HepG2 (cell line): ENCODE results near the gene ZMIZ1. TPM values are rescaled to one million over a fixed set of nuclear protein-coding genes. Genes with fewer than 3 reads are reported as not detected.

Source experiments
- FOSL2 ChIP-seq: sonication (generic); formaldehyde crosslinking; IDR thresholded peaks from 2 replicates; pipeline ENCODE4 v1.4.0; 2020; ENCODE audit warnings: missing genetic modification reagents
- GMEB2 ChIP-seq: IDR thresholded peaks from 2 replicates; pipeline ENCODE4 v1.6.1; 2016; ENCODE audit warnings: missing biosample characterization, missing genetic modification reagents, low read depth
- HDAC2 ChIP-seq: sonication (generic); formaldehyde crosslinking; IDR thresholded peaks from 2 replicates; pipeline ENCODE4 v1.4.0; 2020; ENCODE audit warnings: missing genetic modification reagents
- MXD3 ChIP-seq: IDR thresholded peaks from 2 replicates; pipeline ENCODE4 v1.6.1; 2016; ENCODE audit warnings: mild to moderate bottlenecking, missing biosample characterization, missing genetic modification reagents
- SIN3A ChIP-seq: IDR thresholded peaks from 2 replicates; pipeline ENCODE4 v1.6.1; 2011; ENCODE audit warnings: low read depth, mild to moderate bottlenecking, control low read depth, low read length, borderline replicate concordance
- ZBTB10 ChIP-seq: sonication (generic); formaldehyde crosslinking; IDR thresholded peaks from 2 replicates; pipeline ENCODE4 v1.4.0; 2020; ENCODE audit warnings: missing genetic modification reagents, borderline replicate concordance
- ZNF12 ChIP-seq: sonication (generic); formaldehyde crosslinking; IDR thresholded peaks from 2 replicates; pipeline ENCODE4 v1.5.0; 2020; ENCODE audit warnings: missing genetic modification reagents
- ZNF18 ChIP-seq: sonication (generic); formaldehyde crosslinking; IDR thresholded peaks from 2 replicates; pipeline ENCODE4 v1.8.0; 2022; ENCODE audit warnings: mild to moderate bottlenecking, missing genetic modification reagents; ENCODE audit not compliant: insufficient replicate concordance
- ZNF253 ChIP-seq: sonication (generic); formaldehyde crosslinking; IDR thresholded peaks from 2 replicates; pipeline ENCODE4 v1.8.0; 2022; ENCODE audit warnings: mild to moderate bottlenecking, missing genetic modification reagents, borderline replicate concordance
- ZNF513 ChIP-seq: sonication (generic); formaldehyde crosslinking; conservative IDR thresholded peaks from 2 replicates; pipeline ENCODE4 v1.5.0; 2020; ENCODE audit warnings: missing genetic modification reagents
- ZNF614 ChIP-seq: IDR thresholded peaks from 2 replicates; pipeline ENCODE4 v1.6.1; 2018; ENCODE audit warnings: missing biosample characterization, missing genetic modification reagents, inconsistent platforms, borderline replicate concordance
- ZNF710 ChIP-seq: sonication (generic); formaldehyde crosslinking; IDR thresholded peaks from 2 replicates; pipeline ENCODE4 v1.5.0; 2020; ENCODE audit warnings: mild to moderate bottlenecking, missing genetic modification reagents, borderline replicate concordance
- ZNF737 ChIP-seq: sonication (generic); formaldehyde crosslinking; IDR thresholded peaks from 2 replicates; pipeline ENCODE4 v1.5.0; 2020; ENCODE audit warnings: missing genetic modification reagents, mild to moderate bottlenecking, borderline replicate concordance
- ZNF740 ChIP-seq: sonication (generic); formaldehyde crosslinking; IDR thresholded peaks from 2 replicates; pipeline ENCODE4 v1.4.0; 2020; ENCODE audit warnings: missing genetic modification reagents
- polyA plus RNA-seq, 8 experiments: library from polyadenylated mRNA; depleted of rRNA in 3 of 8; stranded (reverse) in 7 of 8; unstranded in 1 of 8; fragments of >200 nt; fragmentation: Illumina TruSeq in 4 of 8; extraction: Trizol in 4 of 8; gene quantifications; 2 replicates each; pipeline versions ENCODE4 v1.2.1 to v1.2.3, GENCODE V29; 2011 to 2016; ENCODE audit warnings: low read depth in 4 of 8, missing spikeins in 1 of 8, mixed read lengths in 1 of 8; ENCODE audit not compliant: insufficient read depth in 1 of 8
- total RNA-seq, 5 experiments: library from RNA; depleted of rRNA; stranded (reverse); fragments of >200 nt; fragmentation: Illumina TruSeq; extraction: Trizol; gene quantifications; 2 replicates each; pipeline ENCODE4 v1.2.3, GENCODE V29; 2016; ENCODE audit warnings: low read depth in 1 of 5

ZMIZ1 gene
- total and polyA plus RNA-seq, 2 of the 13 experiments (the other 11 are each of a cell fraction or from before 2014, with no cell fraction given): 5.3 to 10.2 TPM

- TF ChIP-seq ZNF740 (CRISPR knock-in tag): no peak
- peak; percentile 62 for TF ChIP-seq FOSL2 (CRISPR knock-in tag)
- TF ChIP-seq GMEB2: no peak
- TF ChIP-seq ZNF253: no peak
- TF ChIP-seq ZBTB10 (CRISPR knock-in tag): no peak
- TF ChIP-seq ZNF710: peak; percentile 56; the same call in 1 of the 2 replicates
- TF ChIP-seq MXD3 (CRISPR knock-in tag): no peak
- no peak for TF ChIP-seq ZNF737 (CRISPR knock-in tag)
- 0 out of 2 replicates have a peak, but pooled peaks have one; percentile 36 for TF ChIP-seq ZNF614 (CRISPR knock-in tag)
- no peak for TF ChIP-seq ZNF18
- no peak for TF ChIP-seq ZNF513 (CRISPR knock-in tag)
- TF ChIP-seq SIN3A: no peak
- peak; percentile 84 for TF ChIP-seq HDAC2
- TF ChIP-seq ZNF12 (CRISPR knock-in tag): 0 out of 2 replicates have a peak, but pooled peaks have one; percentile 62
Measured at GRCh38 chr10:79127151-79127961, 58.6 kb downstream of the ZMIZ1 start (continued).
